ENCODE measurements around the gene CREB5.

GRCh38 chr7:28798274-28798673 is 386.0 kb downstream of the CREB5 start:
- no peak for TF ChIP-seq POLR2A (IDR thresholded peaks at IDR 0.05; ENCODE audit: low read depth, low read length)
- no peak for TF ChIP-seq POLR2AphosphoS5 (IDR thresholded peaks at IDR 0.05; ENCODE audit: low read depth, low read length)

All from GM12892 (cell line).